ENCODE measurements around the gene PEX3. TPM values are rescaled to one million over a fixed set of nuclear protein-coding genes. Genes with fewer than 3 reads are reported as not detected.

PEX3 gene
- total RNA-seq, 1 experiment from 2014 or later, result 17.9 TPM

DNA sequence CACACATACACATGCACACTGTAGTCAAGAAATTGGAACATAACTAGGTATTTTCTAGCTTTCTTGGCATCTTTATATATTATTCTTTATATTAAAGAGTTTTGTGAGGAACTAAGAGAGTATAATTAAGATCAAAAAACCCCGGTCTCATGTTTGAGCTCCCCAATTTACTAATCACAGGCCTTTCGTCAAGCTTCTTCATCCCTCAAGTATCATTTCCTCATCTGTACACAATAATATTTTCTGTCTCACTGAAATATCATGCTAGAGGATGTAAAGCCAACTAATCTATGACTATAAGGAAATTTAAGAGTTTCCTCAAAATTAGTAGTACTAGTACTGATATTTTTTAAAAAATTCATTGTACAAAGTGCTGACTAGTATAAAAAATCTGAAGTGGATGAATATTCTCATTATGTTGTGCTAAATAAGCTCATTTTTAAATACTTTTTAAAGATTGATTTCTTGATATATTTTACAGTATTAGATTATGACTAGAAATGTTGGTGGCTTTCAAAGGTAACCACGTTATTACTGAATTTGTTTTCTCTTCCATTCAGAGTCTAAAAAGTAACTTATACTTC, 28.0 kb downstream of the PEX3 start:
- Histone ChIP-seq H3K23ac (ENCODE audit: insufficient read length, low read depth, low read length) (no peak overlapping the region), H3K79me1 (ENCODE audit: insufficient read depth, low read depth, low read length, poor library complexity, severe bottlenecking) (no peaks in the 10 kb centered on the region), H3K27me3 (ENCODE audit: insufficient read depth, low read length) (no peaks in the 10 kb centered on the region), H3T11ph (ENCODE audit: low read length) (no peak overlapping the region), H3K18ac (ENCODE audit: insufficient read length, low read depth, low read length) (no peak overlapping the region), H2BK12ac (ENCODE audit: insufficient read length, low read depth, low read length) (no peak overlapping the region), H4K8ac (replicated peaks; ENCODE audit: insufficient read length, low read depth, low read length) (no peak overlapping the region), H3K9ac (ENCODE audit: extremely low read depth, insufficient read length, low read length) (no peak overlapping the region), H3K79me2 (ENCODE audit: insufficient read depth, low read length) (no peaks in the 10 kb centered on the region), H4K20me1 (ENCODE audit: control insufficient read depth, insufficient read depth, insufficient read length) (no peaks in the 10 kb centered on the region), H4K91ac (ENCODE audit: insufficient read length, low read depth, low read length) (no peak overlapping the region), H2BK15ac (ENCODE audit: low read depth, low read length) (no peak overlapping the region), H2AK5ac (ENCODE audit: insufficient read length, low read length) (no peak overlapping the region), H3K14ac (ENCODE audit: insufficient read depth, low read length) (no peak overlapping the region), H3K4me2 (ENCODE audit: insufficient read depth, insufficient read length, low read length) (no peak overlapping the region), H2BK5ac (ENCODE audit: insufficient read length, low read length) (no peak overlapping the region), H2BK20ac (ENCODE audit: low read depth, low read length, poor library complexity, severe bottlenecking) (no peak overlapping the region), H3K56ac (ENCODE audit: insufficient read length, low read depth, low read length) (no peak overlapping the region), H3K27ac (ENCODE audit: insufficient read length, low read depth, low read length) (no peak overlapping the region), H2BK120ac (ENCODE audit: low read depth, low read length, poor library complexity, severe bottlenecking) (no peak overlapping the region), H3K4me1 (ENCODE audit: insufficient read depth, low read length) (no peaks in the 10 kb centered on the region), H2AFZ (ENCODE audit: low read length) (no peak overlapping the region), H3K9me3 (ENCODE audit: control insufficient read depth, low read depth, low read length) (no peaks in the 10 kb centered on the region), H3K23me2 (ENCODE audit: insufficient read length, low read depth, low read length, poor library complexity, severe bottlenecking) (no peaks in the 10 kb centered on the region), H4K5ac (ENCODE audit: insufficient read length, low read depth, low read length) (no peak overlapping the region), H3K4ac (ENCODE audit: low read depth, low read length) (no peak overlapping the region)
- TF ChIP-seq, protein P1, sequence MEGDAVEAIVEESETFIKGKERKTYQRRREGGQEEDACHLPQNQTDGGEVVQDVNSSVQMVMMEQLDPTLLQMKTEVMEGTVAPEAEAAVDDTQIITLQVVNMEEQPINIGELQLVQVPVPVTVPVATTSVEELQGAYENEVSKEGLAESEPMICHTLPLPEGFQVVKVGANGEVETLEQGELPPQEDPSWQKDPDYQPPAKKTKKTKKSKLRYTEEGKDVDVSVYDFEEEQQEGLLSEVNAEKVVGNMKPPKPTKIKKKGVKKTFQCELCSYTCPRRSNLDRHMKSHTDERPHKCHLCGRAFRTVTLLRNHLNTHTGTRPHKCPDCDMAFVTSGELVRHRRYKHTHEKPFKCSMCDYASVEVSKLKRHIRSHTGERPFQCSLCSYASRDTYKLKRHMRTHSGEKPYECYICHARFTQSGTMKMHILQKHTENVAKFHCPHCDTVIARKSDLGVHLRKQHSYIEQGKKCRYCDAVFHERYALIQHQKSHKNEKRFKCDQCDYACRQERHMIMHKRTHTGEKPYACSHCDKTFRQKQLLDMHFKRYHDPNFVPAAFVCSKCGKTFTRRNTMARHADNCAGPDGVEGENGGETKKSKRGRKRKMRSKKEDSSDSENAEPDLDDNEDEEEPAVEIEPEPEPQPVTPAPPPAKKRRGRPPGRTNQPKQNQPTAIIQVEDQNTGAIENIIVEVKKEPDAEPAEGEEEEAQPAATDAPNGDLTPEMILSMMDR (conservative IDR thresholded peaks at IDR 0.05), result no peak
- Mint-ChIP-seq H3K36me3 (ENCODE audit: insufficient read depth in 1 of 3, low read depth in 3 of 3) (peaks cover 0 to 9% (median 5%) of the 10 kb centered on the region in 3 experiments; a peak in 3 of 7 replicates), H3K4me3 (no peak overlapping the region), H3K27ac (no peak overlapping the region), H3K27me3 (ENCODE audit: low read depth) (no peaks in the 10 kb centered on the region), H3K9me3 (no peaks in the 10 kb centered on the region), H3K4me1 (peaks cover 5 to 9% of the 10 kb centered on the region in 2 experiments; a peak in 2 of 4 replicates)
- no peak for DNase-seq
- WGBS (ENCODE audit: extremely low coverage, insufficient read length, low lambda C conversion rate), result no CpG with 5 or more reads among the region's 3 CpGs
